ENCODE data around the gene COX20. TPM values are rescaled to one million over a fixed set of nuclear protein-coding genes. Genes with fewer than 3 reads are reported as not detected.

COX20 gene
- total and polyA plus RNA-seq, 2 of the 13 experiments (the other 11 are each of a cell fraction or from before 2014, with no cell fraction given): 34.4 to 95.8 TPM

DNA sequence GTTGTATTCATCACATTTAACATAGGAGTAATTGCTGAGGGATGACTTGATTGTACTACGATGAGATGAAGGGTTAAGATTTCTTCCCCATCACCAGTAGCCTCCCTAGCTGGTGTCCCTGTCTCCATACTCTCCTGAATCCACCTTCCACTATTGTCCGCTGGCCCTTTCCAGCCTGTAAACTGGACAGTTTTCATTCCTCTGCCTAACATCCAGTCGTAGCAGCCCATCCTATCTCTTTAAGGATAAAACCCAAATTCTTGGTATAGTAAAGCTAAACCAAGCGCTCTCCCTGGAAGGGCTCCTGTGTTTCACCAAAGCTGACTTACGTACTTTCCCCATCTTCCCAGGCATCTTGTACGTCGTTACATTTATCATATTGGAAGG is 670 bp downstream of the COX20 start (continued):
- TF ChIP-seq, protein P1, sequence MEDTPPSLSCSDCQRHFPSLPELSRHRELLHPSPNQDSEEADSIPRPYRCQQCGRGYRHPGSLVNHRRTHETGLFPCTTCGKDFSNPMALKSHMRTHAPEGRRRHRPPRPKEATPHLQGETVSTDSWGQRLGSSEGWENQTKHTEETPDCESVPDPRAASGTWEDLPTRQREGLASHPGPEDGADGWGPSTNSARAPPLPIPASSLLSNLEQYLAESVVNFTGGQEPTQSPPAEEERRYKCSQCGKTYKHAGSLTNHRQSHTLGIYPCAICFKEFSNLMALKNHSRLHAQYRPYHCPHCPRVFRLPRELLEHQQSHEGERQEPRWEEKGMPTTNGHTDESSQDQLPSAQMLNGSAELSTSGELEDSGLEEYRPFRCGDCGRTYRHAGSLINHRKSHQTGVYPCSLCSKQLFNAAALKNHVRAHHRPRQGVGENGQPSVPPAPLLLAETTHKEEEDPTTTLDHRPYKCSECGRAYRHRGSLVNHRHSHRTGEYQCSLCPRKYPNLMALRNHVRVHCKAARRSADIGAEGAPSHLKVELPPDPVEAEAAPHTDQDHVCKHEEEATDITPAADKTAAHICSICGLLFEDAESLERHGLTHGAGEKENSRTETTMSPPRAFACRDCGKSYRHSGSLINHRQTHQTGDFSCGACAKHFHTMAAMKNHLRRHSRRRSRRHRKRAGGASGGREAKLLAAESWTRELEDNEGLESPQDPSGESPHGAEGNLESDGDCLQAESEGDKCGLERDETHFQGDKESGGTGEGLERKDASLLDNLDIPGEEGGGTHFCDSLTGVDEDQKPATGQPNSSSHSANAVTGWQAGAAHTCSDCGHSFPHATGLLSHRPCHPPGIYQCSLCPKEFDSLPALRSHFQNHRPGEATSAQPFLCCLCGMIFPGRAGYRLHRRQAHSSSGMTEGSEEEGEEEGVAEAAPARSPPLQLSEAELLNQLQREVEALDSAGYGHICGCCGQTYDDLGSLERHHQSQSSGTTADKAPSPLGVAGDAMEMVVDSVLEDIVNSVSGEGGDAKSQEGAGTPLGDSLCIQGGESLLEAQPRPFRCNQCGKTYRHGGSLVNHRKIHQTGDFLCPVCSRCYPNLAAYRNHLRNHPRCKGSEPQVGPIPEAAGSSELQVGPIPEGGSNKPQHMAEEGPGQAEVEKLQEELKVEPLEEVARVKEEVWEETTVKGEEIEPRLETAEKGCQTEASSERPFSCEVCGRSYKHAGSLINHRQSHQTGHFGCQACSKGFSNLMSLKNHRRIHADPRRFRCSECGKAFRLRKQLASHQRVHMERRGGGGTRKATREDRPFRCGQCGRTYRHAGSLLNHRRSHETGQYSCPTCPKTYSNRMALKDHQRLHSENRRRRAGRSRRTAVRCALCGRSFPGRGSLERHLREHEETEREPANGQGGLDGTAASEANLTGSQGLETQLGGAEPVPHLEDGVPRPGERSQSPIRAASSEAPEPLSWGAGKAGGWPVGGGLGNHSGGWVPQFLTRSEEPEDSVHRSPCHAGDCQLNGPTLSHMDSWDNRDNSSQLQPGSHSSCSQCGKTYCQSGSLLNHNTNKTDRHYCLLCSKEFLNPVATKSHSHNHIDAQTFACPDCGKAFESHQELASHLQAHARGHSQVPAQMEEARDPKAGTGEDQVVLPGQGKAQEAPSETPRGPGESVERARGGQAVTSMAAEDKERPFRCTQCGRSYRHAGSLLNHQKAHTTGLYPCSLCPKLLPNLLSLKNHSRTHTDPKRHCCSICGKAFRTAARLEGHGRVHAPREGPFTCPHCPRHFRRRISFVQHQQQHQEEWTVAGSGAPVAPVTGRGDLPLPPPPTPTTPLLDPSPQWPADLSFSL (CRISPR knock-in tag; IDR thresholded peaks at IDR 0.05): no peak
- TF ChIP-seq AGO1 (IDR thresholded peaks at IDR 0.05; ENCODE audit: low read depth, low read length, poor library complexity, severe bottlenecking) (no peak), ZNF205 (CRISPR knock-in tag; IDR thresholded peaks at IDR 0.05) (no peak), HMGA1 (CRISPR knock-in tag; conservative IDR thresholded peaks at IDR 0.05) (no peak), SSRP1 (CRISPR knock-in tag; IDR thresholded peaks at IDR 0.05) (no peak; the same call in 1 of the 2 replicates), ZNF850 (CRISPR knock-in tag; conservative IDR thresholded peaks at IDR 0.05) (no peak), TGIF2 (CRISPR knock-in tag; IDR thresholded peaks at IDR 0.05) (0 out of 2 replicates have a peak, but pooled peaks have one; percentile 20), ARNT2 (CRISPR knock-in tag; IDR thresholded peaks at IDR 0.05; ENCODE audit: low read depth) (no peak), ETV5 (CRISPR knock-in tag; IDR thresholded peaks at IDR 0.05; ENCODE audit: borderline replicate concordance) (no peak)
- TF ChIP-seq, protein P2, sequence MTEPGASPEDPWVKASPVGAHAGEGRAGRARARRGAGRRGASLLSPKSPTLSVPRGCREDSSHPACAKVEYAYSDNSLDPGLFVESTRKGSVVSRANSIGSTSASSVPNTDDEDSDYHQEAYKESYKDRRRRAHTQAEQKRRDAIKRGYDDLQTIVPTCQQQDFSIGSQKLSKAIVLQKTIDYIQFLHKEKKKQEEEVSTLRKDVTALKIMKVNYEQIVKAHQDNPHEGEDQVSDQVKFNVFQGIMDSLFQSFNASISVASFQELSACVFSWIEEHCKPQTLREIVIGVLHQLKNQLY (CRISPR knock-in tag; IDR thresholded peaks at IDR 0.05): no peak
- TF ChIP-seq, protein P3, sequence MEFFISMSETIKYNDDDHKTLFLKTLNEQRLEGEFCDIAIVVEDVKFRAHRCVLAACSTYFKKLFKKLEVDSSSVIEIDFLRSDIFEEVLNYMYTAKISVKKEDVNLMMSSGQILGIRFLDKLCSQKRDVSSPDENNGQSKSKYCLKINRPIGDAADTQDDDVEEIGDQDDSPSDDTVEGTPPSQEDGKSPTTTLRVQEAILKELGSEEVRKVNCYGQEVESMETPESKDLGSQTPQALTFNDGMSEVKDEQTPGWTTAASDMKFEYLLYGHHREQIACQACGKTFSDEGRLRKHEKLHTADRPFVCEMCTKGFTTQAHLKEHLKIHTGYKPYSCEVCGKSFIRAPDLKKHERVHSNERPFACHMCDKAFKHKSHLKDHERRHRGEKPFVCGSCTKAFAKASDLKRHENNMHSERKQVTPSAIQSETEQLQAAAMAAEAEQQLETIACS (CRISPR knock-in tag; IDR thresholded peaks at IDR 0.05): no peak
- TF ChIP-seq, protein P4, sequence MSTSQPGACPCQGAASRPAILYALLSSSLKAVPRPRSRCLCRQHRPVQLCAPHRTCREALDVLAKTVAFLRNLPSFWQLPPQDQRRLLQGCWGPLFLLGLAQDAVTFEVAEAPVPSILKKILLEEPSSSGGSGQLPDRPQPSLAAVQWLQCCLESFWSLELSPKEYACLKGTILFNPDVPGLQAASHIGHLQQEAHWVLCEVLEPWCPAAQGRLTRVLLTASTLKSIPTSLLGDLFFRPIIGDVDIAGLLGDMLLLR (CRISPR knock-in tag; IDR thresholded peaks at IDR 0.05): no peak
- TF ChIP-seq, protein P5, sequence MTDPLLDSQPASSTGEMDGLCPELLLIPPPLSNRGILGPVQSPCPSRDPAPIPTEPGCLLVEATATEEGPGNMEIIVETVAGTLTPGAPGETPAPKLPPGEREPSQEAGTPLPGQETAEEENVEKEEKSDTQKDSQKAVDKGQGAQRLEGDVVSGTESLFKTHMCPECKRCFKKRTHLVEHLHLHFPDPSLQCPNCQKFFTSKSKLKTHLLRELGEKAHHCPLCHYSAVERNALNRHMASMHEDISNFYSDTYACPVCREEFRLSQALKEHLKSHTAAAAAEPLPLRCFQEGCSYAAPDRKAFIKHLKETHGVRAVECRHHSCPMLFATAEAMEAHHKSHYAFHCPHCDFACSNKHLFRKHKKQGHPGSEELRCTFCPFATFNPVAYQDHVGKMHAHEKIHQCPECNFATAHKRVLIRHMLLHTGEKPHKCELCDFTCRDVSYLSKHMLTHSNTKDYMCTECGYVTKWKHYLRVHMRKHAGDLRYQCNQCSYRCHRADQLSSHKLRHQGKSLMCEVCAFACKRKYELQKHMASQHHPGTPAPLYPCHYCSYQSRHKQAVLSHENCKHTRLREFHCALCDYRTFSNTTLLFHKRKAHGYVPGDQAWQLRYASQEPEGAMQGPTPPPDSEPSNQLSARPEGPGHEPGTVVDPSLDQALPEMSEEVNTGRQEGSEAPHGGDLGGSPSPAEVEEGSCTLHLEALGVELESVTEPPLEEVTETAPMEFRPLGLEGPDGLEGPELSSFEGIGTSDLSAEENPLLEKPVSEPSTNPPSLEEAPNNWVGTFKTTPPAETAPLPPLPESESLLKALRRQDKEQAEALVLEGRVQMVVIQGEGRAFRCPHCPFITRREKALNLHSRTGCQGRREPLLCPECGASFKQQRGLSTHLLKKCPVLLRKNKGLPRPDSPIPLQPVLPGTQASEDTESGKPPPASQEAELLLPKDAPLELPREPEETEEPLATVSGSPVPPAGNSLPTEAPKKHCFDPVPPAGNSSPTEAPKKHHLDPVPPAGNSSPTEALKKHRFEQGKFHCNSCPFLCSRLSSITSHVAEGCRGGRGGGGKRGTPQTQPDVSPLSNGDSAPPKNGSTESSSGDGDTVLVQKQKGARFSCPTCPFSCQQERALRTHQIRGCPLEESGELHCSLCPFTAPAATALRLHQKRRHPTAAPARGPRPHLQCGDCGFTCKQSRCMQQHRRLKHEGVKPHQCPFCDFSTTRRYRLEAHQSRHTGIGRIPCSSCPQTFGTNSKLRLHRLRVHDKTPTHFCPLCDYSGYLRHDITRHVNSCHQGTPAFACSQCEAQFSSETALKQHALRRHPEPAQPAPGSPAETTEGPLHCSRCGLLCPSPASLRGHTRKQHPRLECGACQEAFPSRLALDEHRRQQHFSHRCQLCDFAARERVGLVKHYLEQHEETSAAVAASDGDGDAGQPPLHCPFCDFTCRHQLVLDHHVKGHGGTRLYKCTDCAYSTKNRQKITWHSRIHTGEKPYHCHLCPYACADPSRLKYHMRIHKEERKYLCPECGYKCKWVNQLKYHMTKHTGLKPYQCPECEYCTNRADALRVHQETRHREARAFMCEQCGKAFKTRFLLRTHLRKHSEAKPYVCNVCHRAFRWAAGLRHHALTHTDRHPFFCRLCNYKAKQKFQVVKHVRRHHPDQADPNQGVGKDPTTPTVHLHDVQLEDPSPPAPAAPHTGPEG (CRISPR knock-in tag; IDR thresholded peaks at IDR 0.05): no peak

Data from HepG2 (cell line).